HepG2 (cell line): ENCODE results near the gene CARHSP1. TPM values are rescaled to one million over a fixed set of nuclear protein-coding genes. Genes with fewer than 3 reads are reported as not detected.
A peak's percentile ranks its signal among the peaks of the same experiment; 100 is the strongest.

ENCODE experiments used
- AKAP8 ChIP-seq: sonication (generic); formaldehyde crosslinking; IDR thresholded peaks from 2 replicates; pipeline ENCODE4 v1.5.1; 2020; ENCODE audit warnings: mild to moderate bottlenecking, missing genetic modification reagents
- ATF4 ChIP-seq, 2 experiments: fragments of 450-650 bp in 1 of 2; sonication (generic) in 1 of 2; formaldehyde crosslinking; IDR thresholded peaks; 2 replicates each; pipeline versions ENCODE4 v1.5.0 to v1.8.0; 2020 to 2022; ENCODE audit warnings: mild to moderate bottlenecking in 1 of 2, missing genetic modification reagents in 1 of 2
- CAMTA2 ChIP-seq: sonication (generic); formaldehyde crosslinking; IDR thresholded peaks from 2 replicates; pipeline ENCODE4 v1.4.0; 2020; ENCODE audit warnings: mild to moderate bottlenecking, missing genetic modification reagents, borderline replicate concordance
- GRHL1 ChIP-seq: sonication (generic); formaldehyde crosslinking; conservative IDR thresholded peaks from 2 replicates; pipeline ENCODE4 v1.8.0; 2022; ENCODE audit warnings: missing genetic modification reagents
- HMGXB4 ChIP-seq, 2 experiments: sonication (generic) in 1 of 2; formaldehyde crosslinking in 1 of 2; IDR thresholded peaks; 2 replicates each; pipeline versions ENCODE4 v1.4.0 to v1.6.1; 2018 to 2020; ENCODE audit warnings: missing genetic modification reagents in 2 of 2, borderline replicate concordance in 1 of 2, low read depth in 1 of 2, mild to moderate bottlenecking in 1 of 2, missing biosample characterization in 1 of 2
- JARID2 ChIP-seq: sonication (generic); formaldehyde crosslinking; IDR thresholded peaks from 2 replicates; pipeline ENCODE4 v1.8.1; 2023; ENCODE audit warnings: missing genetic modification reagents, inconsistent platforms; ENCODE audit not compliant: insufficient replicate concordance
- RBM22 ChIP-seq: fragments of 200-400 bp; formaldehyde crosslinking; optimal IDR thresholded peaks from 2 replicates; pipeline ENCODE3; 2017; ENCODE audit warnings: mild to moderate bottlenecking, low read length, moderate library complexity
- SIX1 ChIP-seq: sonication (generic); formaldehyde crosslinking; IDR thresholded peaks from 2 replicates; pipeline ENCODE4 v1.4.0; 2020; ENCODE audit warnings: missing genetic modification reagents, borderline replicate concordance
- SOX5 ChIP-seq: IDR thresholded peaks from 2 replicates; pipeline ENCODE4 v1.6.1; 2016; ENCODE audit warnings: borderline replicate concordance
- TEAD3 ChIP-seq: optimal IDR thresholded peaks from 2 replicates; pipeline ENCODE3; 2016; ENCODE audit warnings: borderline replicate concordance
- TFDP2 ChIP-seq: sonication (generic); formaldehyde crosslinking; IDR thresholded peaks from 2 replicates; pipeline ENCODE4 v1.4.0; 2020; ENCODE audit warnings: missing genetic modification reagents
- TRIM22 ChIP-seq: fragments of 450-650 bp; IDR thresholded peaks from 2 replicates; pipeline ENCODE4 v1.6.1; 2017
- ZNF296 ChIP-seq: sonication (generic); formaldehyde crosslinking; conservative IDR thresholded peaks from 2 replicates; pipeline ENCODE4 v1.5.0; 2020; ENCODE audit warnings: mild to moderate bottlenecking, missing genetic modification reagents
- ZNF335 ChIP-seq: sonication (generic); formaldehyde crosslinking; IDR thresholded peaks from 2 replicates; pipeline ENCODE4 v1.4.0; 2020; ENCODE audit warnings: missing genetic modification reagents
- ZNF337 ChIP-seq: sonication (generic); formaldehyde crosslinking; IDR thresholded peaks from 2 replicates; pipeline ENCODE4 v1.5.1; 2020; ENCODE audit warnings: missing genetic modification reagents, low read depth, mild to moderate bottlenecking, borderline replicate concordance
- ZNF414 ChIP-seq: sonication (generic); formaldehyde crosslinking; IDR thresholded peaks from 2 replicates; pipeline ENCODE4 v1.5.0; 2020; ENCODE audit warnings: missing genetic modification reagents
- ZNF607 ChIP-seq: sonication (generic); formaldehyde crosslinking; IDR thresholded peaks from 2 replicates; pipeline ENCODE4 v1.5.1; 2020; ENCODE audit warnings: missing genetic modification reagents, mild to moderate bottlenecking, borderline replicate concordance
- ZNF768 ChIP-seq: sonication (generic); formaldehyde crosslinking; IDR thresholded peaks from 2 replicates; pipeline ENCODE4 v1.4.0; 2020; ENCODE audit warnings: missing genetic modification reagents
- ZSCAN22 ChIP-seq: sonication (generic); formaldehyde crosslinking; IDR thresholded peaks from 2 replicates; pipeline ENCODE4 v1.4.0; 2020; ENCODE audit warnings: mild to moderate bottlenecking, missing genetic modification reagents
- polyA plus RNA-seq, 8 experiments: library from polyadenylated mRNA; depleted of rRNA in 3 of 8; stranded (reverse) in 7 of 8; unstranded in 1 of 8; fragments of >200 nt; fragmentation: Illumina TruSeq in 4 of 8; extraction: Trizol in 4 of 8; gene quantifications; 2 replicates each; pipeline versions ENCODE4 v1.2.1 to v1.2.3, GENCODE V29; 2011 to 2016; ENCODE audit warnings: low read depth in 4 of 8, missing spikeins in 1 of 8, mixed read lengths in 1 of 8; ENCODE audit not compliant: insufficient read depth in 1 of 8
- total RNA-seq, 5 experiments: library from RNA; depleted of rRNA; stranded (reverse); fragments of >200 nt; fragmentation: Illumina TruSeq; extraction: Trizol; gene quantifications; 2 replicates each; pipeline ENCODE4 v1.2.3, GENCODE V29; 2016; ENCODE audit warnings: low read depth in 1 of 5
- TF ChIP-seq, protein P1 (sequence below): sonication (generic); formaldehyde crosslinking; IDR thresholded peaks from 2 replicates; pipeline ENCODE4 v1.8.0; 2022; ENCODE audit warnings: mild to moderate bottlenecking, missing genetic modification reagents

Gene CARHSP1
- total and polyA plus RNA-seq, 2 of the 13 experiments (the other 11 are each of a cell fraction or from before 2014, with no cell fraction given): 173 to 345 TPM

- no peak for TF ChIP-seq ZNF607
- no peak for TF ChIP-seq ZNF296 (CRISPR knock-in tag)
- TF ChIP-seq JARID2: no peak
- TF ChIP-seq ZSCAN22 (CRISPR knock-in tag): no peak
- TF ChIP-seq, protein P1, sequence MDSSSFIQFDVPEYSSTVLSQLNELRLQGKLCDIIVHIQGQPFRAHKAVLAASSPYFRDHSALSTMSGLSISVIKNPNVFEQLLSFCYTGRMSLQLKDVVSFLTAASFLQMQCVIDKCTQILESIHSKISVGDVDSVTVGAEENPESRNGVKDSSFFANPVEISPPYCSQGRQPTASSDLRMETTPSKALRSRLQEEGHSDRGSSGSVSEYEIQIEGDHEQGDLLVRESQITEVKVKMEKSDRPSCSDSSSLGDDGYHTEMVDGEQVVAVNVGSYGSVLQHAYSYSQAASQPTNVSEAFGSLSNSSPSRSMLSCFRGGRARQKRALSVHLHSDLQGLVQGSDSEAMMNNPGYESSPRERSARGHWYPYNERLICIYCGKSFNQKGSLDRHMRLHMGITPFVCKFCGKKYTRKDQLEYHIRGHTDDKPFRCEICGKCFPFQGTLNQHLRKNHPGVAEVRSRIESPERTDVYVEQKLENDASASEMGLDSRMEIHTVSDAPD (CRISPR knock-in tag): no peak
- no peak for TF ChIP-seq SOX5
- peak; percentile 68 for TF ChIP-seq RBM22
- TF ChIP-seq SIX1 (CRISPR knock-in tag): no peak
- no peak for TF ChIP-seq ZNF335 (CRISPR knock-in tag)
- no peak for TF ChIP-seq ZNF337 (CRISPR knock-in tag)
- no peak for TF ChIP-seq TRIM22
- peak; percentile 21; the same call in 1 of the 2 replicates for TF ChIP-seq ZNF768 (CRISPR knock-in tag)
- TF ChIP-seq TFDP2: no peak
- TF ChIP-seq AKAP8 (CRISPR knock-in tag): no peak
- TF ChIP-seq HMGXB4 (CRISPR knock-in tag; IDR thresholded peaks at IDR 0.05; ENCODE audit: borderline replicate concordance in 1 of 2, low read depth in 1 of 2): no peak
- no peak for TF ChIP-seq TEAD3 (CRISPR knock-in tag)
- TF ChIP-seq GRHL1 (CRISPR knock-in tag): no peak
- TF ChIP-seq ZNF414 (CRISPR knock-in tag): no peak
- TF ChIP-seq CAMTA2: peak; percentile 39; the same call in 1 of the 2 replicates
- TF ChIP-seq ATF4 (CRISPR knock-in tag; IDR thresholded peaks at IDR 0.05): 0 out of 4 replicates have a peak, but pooled peaks of 1 of the 2 experiments have one; percentile 7
Observed at GRCh38 chr16:8849411-8850011, 19.3 kb downstream of the CARHSP1 start (continued).
